ENCODE data around the gene SETD5. TPM values are rescaled to one million over a fixed set of nuclear protein-coding genes. Genes with fewer than 3 reads are reported as not detected.

SETD5 gene
- total and polyA plus RNA-seq, 2 of the 8 experiments (the other 6 are each of a cell fraction or from before 2014, with no cell fraction given): 108 to 234 TPM

DNA sequence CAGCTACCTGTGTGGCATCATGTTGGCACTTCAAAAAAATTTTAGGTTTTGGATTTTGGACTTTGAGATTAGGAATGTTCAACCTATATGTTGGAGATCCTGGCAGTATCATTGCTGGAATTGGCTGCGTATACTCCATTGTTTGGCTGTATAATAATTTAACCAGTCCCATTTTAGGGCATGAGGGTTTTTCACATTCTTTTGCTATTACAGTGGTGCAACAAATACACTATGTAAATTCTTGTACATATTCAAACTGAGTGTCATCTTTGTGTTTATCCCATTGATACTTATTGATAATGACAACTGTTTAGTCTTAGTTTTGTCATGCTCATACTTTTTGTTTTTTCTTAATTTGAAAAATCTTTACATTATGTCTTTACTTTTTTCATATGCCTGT lies 27.9 kb upstream of the SETD5 start (continued):
- TF ChIP-seq CTBP2 (IDR thresholded peaks at IDR 0.05; ENCODE audit: borderline replicate concordance, insufficient read depth, insufficient read length, low read length) (no peak), RXRA (IDR thresholded peaks at IDR 0.05; ENCODE audit: insufficient read depth, low read depth, low read length) (no peak), RNF2 (IDR thresholded peaks at IDR 0.05; ENCODE audit: borderline replicate concordance, low read depth, low read length, missing control alignments, poor library complexity, severe bottlenecking) (no peak), HDAC6 (IDR thresholded peaks at IDR 0.05; ENCODE audit: low read depth, low read length) (no peak), BRCA1 (IDR thresholded peaks at IDR 0.05; ENCODE audit: low read depth, low read length) (no peak), SIN3A (conservative IDR thresholded peaks at IDR 0.05 in 1 of 2, IDR thresholded peaks at IDR 0.05 in 1 of 2; ENCODE audit: low read depth in 1 of 2, low read length in 2 of 2) (no peak), KDM4A (IDR thresholded peaks at IDR 0.05; ENCODE audit: low read depth, low read length, severe bottlenecking) (no peak)

All from H1 (cell line).